Esophagus muscularis mucosa (tissue), 4 donors: ENCODE data around the gene GABRA4. TPM values are rescaled to one million over a fixed set of nuclear protein-coding genes. Genes with fewer than 3 reads are reported as not detected.

Experiments
- DNase-seq: peaks from one replicate; pipeline ENCODE4 v3.0.0-alpha.2; 2017; ENCODE audit errors: extremely low spot score
- H3K27ac ChIP-seq, 4 donors: fragments of 200-600 bp; sonication (generic); replicated peaks in 1 of 4; 1 replicate in 3 of 4; 2 replicates in 1 of 4; pipeline ENCODE4 v1.5.1; 2016 to 2019; ENCODE audit warnings: mild to moderate bottlenecking in 1 of 4
- H3K27me3 ChIP-seq, 4 donors: fragments of 200-600 bp; sonication (generic); one replicate each; pipeline versions ENCODE4 v1.5.1 to v1.6.0; 2016 to 2019
- H3K36me3 ChIP-seq, 4 donors: fragments of 200-600 bp; sonication (generic); one replicate each; pipeline ENCODE4 v1.5.1; 2016 to 2019
- H3K4me1 ChIP-seq, 4 donors: fragments of 200-600 bp; sonication (generic); one replicate each; pipeline ENCODE4 v1.5.1; 2016 to 2019
- H3K4me3 ChIP-seq, 4 donors: fragments of 200-600 bp; sonication (generic); 1 replicate in 2 of 4; 2 replicates in 2 of 4; pipeline ENCODE4 v1.5.1; 2016 to 2019; ENCODE audit warnings: mild to moderate bottlenecking in 4 of 4, moderate library complexity in 1 of 4
- H3K9me3 ChIP-seq, 4 donors: fragments of 200-600 bp; sonication (generic); 1 replicate in 3 of 4; 2 replicates in 1 of 4; pipeline ENCODE4 v1.5.1; 2016 to 2019
- CTCF ChIP-seq, 3 experiments: fragments of 200-600 bp in 2 of 3; fragments of 450-650 bp in 1 of 3; sonication (generic) in 2 of 3; IDR thresholded peaks; one replicate each; pipeline ENCODE4 v1.5.1; 2017 to 2019; ENCODE audit warnings: antibody characterized with exemption in 3 of 3, mild to moderate bottlenecking in 2 of 3, moderate library complexity in 1 of 3
- EP300 ChIP-seq: sonication (generic); formaldehyde crosslinking; IDR thresholded peaks from one replicate; pipeline ENCODE4 v1.6.1; 2017; ENCODE audit warnings: antibody characterized with exemption
- POLR2A ChIP-seq: fragments of 450-650 bp; IDR thresholded peaks from one replicate; pipeline ENCODE4 v1.6.1; 2017; ENCODE audit warnings: antibody characterized with exemption, moderate library complexity, mild to moderate bottlenecking, low read depth
- POLR2AphosphoS5 ChIP-seq, 2 donors: sonication (generic); formaldehyde crosslinking; IDR thresholded peaks; one replicate each; pipeline ENCODE4 v1.6.1; 2017; ENCODE audit warnings: antibody characterized with exemption in 2 of 2
- WGBS: methylation state at CpG from one replicate; pipeline ENCODE4 v1.1.5; 2018; 5-methylcytosine and 5-hydroxymethylcytosine counted together
- intact Hi-C: fragments of 100-400 bp; cut with DNase I; formaldehyde crosslinking; loops from one replicate; pipeline ENCODE4 v1.15.1; 2023
- total RNA-seq, 4 donors: library from RNA; depleted of rRNA; stranded (reverse); fragments of >200 nt; gene quantifications; one replicate each; pipeline versions ENCODE4 v1.1.0 to v1.2.1, GENCODE V29; 2016

Gene GABRA4
- total RNA-seq, 4 donors from 2014 or later, result under 0.01 TPM; not detected in 2

DNA sequence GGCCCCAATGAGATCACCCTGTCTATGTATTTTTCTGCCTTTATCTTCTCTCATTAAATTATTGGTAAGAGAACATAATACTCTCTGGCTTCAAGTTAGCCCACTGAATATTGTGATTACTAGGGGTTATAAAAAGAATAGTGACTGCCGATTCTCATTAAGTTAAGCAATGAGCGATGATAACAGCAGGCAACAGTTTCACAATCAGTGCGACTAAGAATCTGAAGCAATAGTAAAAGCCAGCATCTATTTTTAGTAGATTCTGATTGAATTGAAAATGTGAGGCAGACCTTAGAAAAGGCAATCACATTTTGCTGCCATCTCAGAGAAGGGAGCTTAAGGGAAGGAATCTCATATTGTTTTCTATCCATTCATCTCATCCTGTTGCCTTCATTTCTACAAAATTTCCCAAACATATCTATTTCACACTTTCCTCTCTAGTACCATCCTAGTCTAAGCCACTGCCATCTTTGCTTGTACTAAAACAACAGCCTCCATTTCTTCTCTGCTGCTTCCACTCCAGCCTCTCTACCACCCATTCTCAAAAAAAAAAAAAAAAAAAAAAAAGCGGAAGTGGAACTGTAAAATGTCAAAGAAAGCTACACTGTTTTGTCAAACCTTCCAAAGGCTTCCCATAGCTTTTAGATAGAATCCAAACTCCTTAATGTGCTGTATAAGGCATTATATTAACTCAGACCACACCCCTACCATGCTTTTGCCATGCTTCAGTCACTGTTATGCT is 17.4 kb downstream of the GABRA4 start:
- TF ChIP-seq EP300 (no peak), POLR2A (no peak), CTCF (IDR thresholded peaks at IDR 0.05) (no peak), POLR2AphosphoS5 (IDR thresholded peaks at IDR 0.05) (no peak)
- Histone ChIP-seq H3K27ac (no peak overlapping the region), H3K27me3 (no peaks in the 10 kb centered on the region), H3K9me3 (no peaks in the 10 kb centered on the region), H3K36me3 (no peaks in the 10 kb centered on the region), H3K4me3 (no peak overlapping the region), H3K4me1 (no peaks in the 10 kb centered on the region)
- no peak for DNase-seq
- 75% methylated on average over 4 of the region's 4 CpGs for WGBS
- intact Hi-C loops, result no loop called here

DNA sequence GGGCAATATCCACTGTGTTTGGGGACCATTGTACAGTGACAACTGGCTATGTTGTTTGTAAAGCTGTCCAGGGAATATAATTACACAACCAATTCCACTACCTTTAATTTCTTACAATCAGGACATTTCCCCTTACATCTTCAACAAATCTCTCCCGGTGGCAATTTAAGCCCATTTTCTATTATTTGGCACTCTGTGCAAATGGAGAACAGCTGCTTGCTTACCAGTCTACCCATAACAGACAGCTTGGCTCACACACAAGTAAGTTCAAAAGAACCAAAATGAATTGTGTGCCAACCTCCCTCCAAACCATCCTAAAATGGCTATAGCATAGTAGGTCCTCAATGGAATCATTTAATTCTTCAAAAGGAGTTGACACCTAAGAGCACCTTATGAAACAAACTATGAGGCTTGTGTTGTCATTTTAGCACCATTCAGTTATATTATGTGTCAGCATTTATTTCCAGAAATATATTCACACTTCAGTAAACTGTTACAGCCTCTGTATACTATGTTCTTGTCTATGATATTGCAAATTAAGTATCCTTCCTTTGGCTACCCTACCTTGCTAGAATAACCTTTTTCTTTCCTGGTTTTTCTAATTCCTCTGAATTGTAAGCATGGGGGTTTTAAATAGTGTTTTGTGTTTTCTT is 18.4 kb downstream of the GABRA4 start:
- H3K4me3 ChIP-seq, result no peak overlapping the region
- H3K27me3 ChIP-seq, result no peaks in the 10 kb centered on the region
- no peak for TF ChIP-seq POLR2AphosphoS5 (IDR thresholded peaks at IDR 0.05)
- TF ChIP-seq POLR2A, result no peak
- TF ChIP-seq EP300, result no peak
- TF ChIP-seq CTCF (IDR thresholded peaks at IDR 0.05), result no peak
- H3K9me3 ChIP-seq, result no peaks in the 10 kb centered on the region
- no peaks in the 10 kb centered on the region for H3K4me1 ChIP-seq
- DNase-seq, result no peak
- intact Hi-C loops, result no loop called here
- no peak overlapping the region for H3K27ac ChIP-seq
- no peaks in the 10 kb centered on the region for H3K36me3 ChIP-seq
- WGBS, result 78% methylated on average over 1 of the region's 1 CpG

DNA sequence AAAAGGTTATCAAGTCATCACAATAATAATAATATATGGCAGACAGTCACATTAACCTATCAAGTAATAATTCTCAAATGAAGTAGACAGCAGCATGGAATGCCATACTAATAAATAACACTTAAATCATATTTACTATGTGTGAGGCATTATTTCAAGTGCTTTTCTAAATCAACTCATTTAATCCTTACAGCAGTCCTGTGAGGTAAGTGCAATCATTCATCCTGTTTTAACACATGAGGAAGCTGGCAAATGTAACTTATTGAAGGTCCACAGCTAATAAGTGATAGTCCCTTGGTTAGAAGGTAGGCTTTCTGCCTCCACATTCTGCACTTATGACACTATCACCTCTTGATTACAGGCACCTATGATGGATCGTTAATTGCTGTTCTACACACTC is 24.5 kb downstream of the GABRA4 start:
- Histone ChIP-seq H3K4me3 (no peak overlapping the region), H3K27ac (no peak overlapping the region), H3K36me3 (no peaks in the 10 kb centered on the region), H3K4me1 (no peaks in the 10 kb centered on the region), H3K27me3 (no peaks in the 10 kb centered on the region), H3K9me3 (no peaks in the 10 kb centered on the region)
- 93% methylated on average over 1 of the region's 1 CpG for WGBS
- intact Hi-C loops, result no loop called here
- DNase-seq, result no peak
- TF ChIP-seq POLR2AphosphoS5 (IDR thresholded peaks at IDR 0.05) (no peak), CTCF (IDR thresholded peaks at IDR 0.05) (no peak), POLR2A (no peak), EP300 (no peak)

- 81% methylated on average over 2 of the region's 2 CpGs for WGBS
- DNase-seq, result no peak
- Histone ChIP-seq H3K9me3 (no peaks in the 10 kb centered on the region), H3K27ac (no peak overlapping the region), H3K4me3 (no peak overlapping the region), H3K4me1 (no peaks in the 10 kb centered on the region), H3K27me3 (no peaks in the 10 kb centered on the region), H3K36me3 (no peaks in the 10 kb centered on the region)
- no peak for TF ChIP-seq EP300
- no peak for TF ChIP-seq POLR2AphosphoS5 (IDR thresholded peaks at IDR 0.05)
- TF ChIP-seq POLR2A, result no peak
- TF ChIP-seq CTCF (IDR thresholded peaks at IDR 0.05), result no peak
- intact Hi-C loops, result no loop called here
Observed at GRCh38 chr4:46967631-46968030, 25.8 kb downstream of the GABRA4 start.
